ENCODE results near the gene LEP.

DNA sequence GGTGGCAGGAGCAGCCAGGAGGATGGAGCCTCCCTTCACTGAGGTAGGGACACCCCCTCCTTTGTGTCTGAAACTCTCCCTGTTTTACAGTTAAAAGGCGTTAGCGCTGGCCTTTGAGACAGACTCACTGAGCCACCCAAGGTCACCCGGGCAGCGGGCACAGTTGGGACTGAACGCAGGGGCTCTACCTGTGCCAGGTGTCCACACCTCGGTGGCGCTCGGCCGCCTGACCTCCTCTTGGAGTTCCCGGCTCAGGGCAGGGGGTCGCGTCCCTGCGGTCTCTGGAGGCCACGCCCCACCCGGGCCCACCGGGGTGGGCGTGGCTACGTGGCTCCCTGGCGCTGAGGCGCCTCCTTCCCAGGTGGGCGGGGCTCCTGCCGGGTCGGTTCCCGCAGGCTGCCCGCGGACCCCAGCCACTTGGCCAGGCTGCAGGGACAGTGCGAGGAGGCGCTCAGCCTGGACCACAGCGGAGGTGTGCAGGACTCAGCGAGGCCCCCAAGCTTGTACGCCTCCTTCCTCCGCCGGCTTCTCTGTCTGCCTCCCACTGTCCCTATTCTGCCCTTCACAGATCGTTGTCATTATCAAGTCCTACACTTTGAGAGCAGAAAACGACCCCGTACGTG is 39.9 kb upstream of the LEP start:
- TF ChIP-seq, protein P1, sequence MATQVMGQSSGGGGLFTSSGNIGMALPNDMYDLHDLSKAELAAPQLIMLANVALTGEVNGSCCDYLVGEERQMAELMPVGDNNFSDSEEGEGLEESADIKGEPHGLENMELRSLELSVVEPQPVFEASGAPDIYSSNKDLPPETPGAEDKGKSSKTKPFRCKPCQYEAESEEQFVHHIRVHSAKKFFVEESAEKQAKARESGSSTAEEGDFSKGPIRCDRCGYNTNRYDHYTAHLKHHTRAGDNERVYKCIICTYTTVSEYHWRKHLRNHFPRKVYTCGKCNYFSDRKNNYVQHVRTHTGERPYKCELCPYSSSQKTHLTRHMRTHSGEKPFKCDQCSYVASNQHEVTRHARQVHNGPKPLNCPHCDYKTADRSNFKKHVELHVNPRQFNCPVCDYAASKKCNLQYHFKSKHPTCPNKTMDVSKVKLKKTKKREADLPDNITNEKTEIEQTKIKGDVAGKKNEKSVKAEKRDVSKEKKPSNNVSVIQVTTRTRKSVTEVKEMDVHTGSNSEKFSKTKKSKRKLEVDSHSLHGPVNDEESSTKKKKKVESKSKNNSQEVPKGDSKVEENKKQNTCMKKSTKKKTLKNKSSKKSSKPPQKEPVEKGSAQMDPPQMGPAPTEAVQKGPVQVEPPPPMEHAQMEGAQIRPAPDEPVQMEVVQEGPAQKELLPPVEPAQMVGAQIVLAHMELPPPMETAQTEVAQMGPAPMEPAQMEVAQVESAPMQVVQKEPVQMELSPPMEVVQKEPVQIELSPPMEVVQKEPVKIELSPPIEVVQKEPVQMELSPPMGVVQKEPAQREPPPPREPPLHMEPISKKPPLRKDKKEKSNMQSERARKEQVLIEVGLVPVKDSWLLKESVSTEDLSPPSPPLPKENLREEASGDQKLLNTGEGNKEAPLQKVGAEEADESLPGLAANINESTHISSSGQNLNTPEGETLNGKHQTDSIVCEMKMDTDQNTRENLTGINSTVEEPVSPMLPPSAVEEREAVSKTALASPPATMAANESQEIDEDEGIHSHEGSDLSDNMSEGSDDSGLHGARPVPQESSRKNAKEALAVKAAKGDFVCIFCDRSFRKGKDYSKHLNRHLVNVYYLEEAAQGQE (IDR thresholded peaks at IDR 0.05; ENCODE audit: low read depth), result no peak
- TF ChIP-seq EP300 (IDR thresholded peaks at IDR 0.05; ENCODE audit: borderline replicate concordance) (no peak), ZBTB7A (IDR thresholded peaks at IDR 0.05; ENCODE audit: low read depth) (no peak), RAD21 (IDR thresholded peaks at IDR 0.05; ENCODE audit: low read depth) (no peak), EGR1 (IDR thresholded peaks at IDR 0.05) (no peak), TAF1 (IDR thresholded peaks at IDR 0.05; ENCODE audit: low read depth) (no peak), YY1 (IDR thresholded peaks at IDR 0.05; ENCODE audit: low read depth) (no peak), CREB1 (IDR thresholded peaks at IDR 0.05; ENCODE audit: low read depth) (no peak)
- TF ChIP-seq, protein P2, sequence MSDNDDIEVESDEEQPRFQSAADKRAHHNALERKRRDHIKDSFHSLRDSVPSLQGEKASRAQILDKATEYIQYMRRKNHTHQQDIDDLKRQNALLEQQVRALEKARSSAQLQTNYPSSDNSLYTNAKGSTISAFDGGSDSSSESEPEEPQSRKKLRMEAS (IDR thresholded peaks at IDR 0.05), result no peak

Measured in Ishikawa (cell line).